ENCODE results near the gene AOX1.

Gene AOX1

GRCh38 chr2:200661477-200661876, 75.7 kb downstream of the AOX1 start:
- Histone ChIP-seq H3K9me3 (no peaks in the 10 kb centered on the region), H3K4me3 (no peak overlapping the region), H3K36me3 (peaks cover 0 to 23% (median 0%) of the 10 kb centered on the region in 3 donors), H3K27me3 (no peaks in the 10 kb centered on the region), H3K27ac (no peak overlapping the region), H3K4me1 (no peaks in the 10 kb centered on the region)
- DNase-seq = no peak
- TF ChIP-seq CTCF (IDR thresholded peaks at IDR 0.05) = no peak
- intact Hi-C loops (cut with DNase I; ENCODE audit: low total_unique reads) = no loop called here

DNA sequence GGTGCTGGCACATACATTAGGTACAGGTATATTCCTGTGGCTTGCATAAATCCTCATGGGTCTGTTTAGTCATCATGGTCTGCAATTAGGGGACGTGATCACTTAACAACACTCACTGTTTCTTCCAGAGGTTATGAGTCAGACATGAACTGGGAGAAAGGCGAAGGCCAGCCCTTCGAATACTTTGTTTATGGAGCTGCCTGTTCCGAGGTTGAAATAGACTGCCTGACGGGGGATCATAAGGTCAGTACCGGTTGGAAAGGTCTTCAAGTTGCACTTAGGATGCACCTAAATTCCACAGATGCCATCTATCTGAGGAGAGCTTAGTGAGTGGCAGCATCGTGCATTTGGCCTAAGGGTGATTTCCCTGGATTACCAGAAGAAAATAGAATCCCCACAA, 76.9 kb downstream of the AOX1 start:
- no peak for TF ChIP-seq CTCF (IDR thresholded peaks at IDR 0.05)
- Histone ChIP-seq H3K4me3 (no peak overlapping the region), H3K27ac (no peak overlapping the region), H3K27me3 (no peaks in the 10 kb centered on the region), H3K4me1 (no peaks in the 10 kb centered on the region), H3K9me3 (no peaks in the 10 kb centered on the region), H3K36me3 (peaks cover 0 to 23% (median 0%) of the 10 kb centered on the region in 3 donors)
- intact Hi-C loops (cut with DNase I; ENCODE audit: low total_unique reads) = no loop called here
- DNase-seq = no peak

DNA sequence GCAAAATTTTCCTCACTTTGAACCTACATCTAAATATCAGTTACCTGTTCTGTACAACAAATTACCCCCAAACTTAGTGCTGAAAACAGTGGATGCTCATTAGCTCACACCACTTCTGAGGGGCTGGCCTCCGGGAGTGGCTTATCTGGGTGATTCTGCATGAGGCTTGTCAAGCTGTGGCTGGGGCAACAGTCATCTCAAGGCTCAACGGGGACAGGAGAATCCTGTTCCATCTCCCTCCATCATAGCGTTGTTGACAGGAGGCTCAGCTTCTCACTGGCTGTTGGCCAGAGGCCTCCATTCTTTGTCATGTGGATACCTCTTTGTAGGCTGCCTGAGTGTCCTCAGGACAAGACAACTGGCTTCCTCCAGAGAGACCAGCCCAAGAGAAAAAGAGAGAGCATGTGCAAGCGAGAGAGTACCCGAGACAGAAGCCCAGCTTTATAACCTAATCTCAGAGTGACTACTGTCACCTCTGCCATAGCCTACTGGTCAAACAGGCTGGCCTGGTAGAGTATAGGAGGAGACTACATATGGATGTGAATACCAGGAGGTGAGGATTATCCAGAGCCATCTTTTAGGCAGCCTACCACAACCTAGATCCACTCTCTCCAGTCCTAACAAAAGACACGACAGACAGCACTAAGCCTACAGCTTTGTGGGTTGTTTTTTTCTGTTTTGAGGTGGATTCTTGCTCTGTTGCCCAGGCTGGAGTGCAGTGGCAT, 79.1 kb downstream of the AOX1 start:
- H3K36me3 ChIP-seq = peaks cover 0 to 37% (median 0%) of the 10 kb centered on the region in 3 donors
- DNase-seq = no peak
- TF ChIP-seq CTCF (IDR thresholded peaks at IDR 0.05) = no peak

DNA sequence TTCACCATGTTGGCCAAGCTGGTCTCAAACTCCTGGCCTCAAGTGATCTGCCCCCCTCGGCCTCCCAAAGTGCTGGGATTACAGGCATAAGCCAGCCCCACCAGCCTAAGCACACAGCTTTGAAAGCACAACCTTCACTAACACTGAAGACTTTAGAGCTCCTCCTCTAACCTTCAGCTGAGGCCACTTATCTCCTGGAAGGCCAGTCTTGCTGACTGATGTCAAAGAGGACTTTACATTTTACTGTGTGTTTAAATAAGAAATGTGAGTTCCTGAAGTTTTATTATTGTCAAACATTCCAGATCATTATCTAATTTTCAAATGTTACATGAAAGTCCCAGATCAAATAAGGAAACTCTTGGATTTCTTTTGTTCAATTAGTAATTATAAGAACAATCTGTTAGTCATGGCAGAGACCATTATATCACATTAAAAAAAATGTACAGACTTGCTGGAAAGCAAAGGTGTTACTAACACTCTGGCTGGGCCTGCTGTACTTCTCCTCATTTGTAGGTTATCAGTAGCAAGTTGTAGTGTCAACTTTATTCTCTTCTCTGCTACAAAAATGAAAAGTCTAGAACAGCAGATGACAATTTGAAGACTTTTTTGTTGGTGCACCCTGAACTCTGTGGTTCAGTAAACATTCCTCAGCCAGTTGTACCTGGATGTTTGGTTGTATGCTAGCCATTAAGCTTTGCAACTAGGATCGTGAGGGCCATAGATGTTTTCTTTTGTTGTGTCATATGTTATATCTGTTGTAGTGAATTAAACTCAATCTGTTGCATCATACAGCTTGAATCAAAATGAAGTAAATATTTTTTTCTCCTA, 80.0 kb downstream of the AOX1 start:
- intact Hi-C loops (cut with DNase I; ENCODE audit: low total_unique reads) = no loop called here
- Histone ChIP-seq H3K27ac (no peak overlapping the region), H3K4me3 (no peak overlapping the region), H3K27me3 (no peaks in the 10 kb centered on the region), H3K36me3 (peaks cover 0 to 44% (median 0%) of the 10 kb centered on the region in 3 donors), H3K9me3 (no peaks in the 10 kb centered on the region), H3K4me1 (no peaks in the 10 kb centered on the region)
- no peak for DNase-seq
- TF ChIP-seq CTCF (IDR thresholded peaks at IDR 0.05) = no peak

More for the DNA sequence above, 79.1 kb downstream of the AOX1 start:
- H3K4me1 ChIP-seq = no peaks in the 10 kb centered on the region
- no peak overlapping the region for H3K27ac ChIP-seq
- no peaks in the 10 kb centered on the region for H3K9me3 ChIP-seq
- intact Hi-C loops (cut with DNase I; ENCODE audit: low total_unique reads) = no loop called here
- no peak overlapping the region for H3K4me3 ChIP-seq
- H3K27me3 ChIP-seq = no peaks in the 10 kb centered on the region

DNA sequence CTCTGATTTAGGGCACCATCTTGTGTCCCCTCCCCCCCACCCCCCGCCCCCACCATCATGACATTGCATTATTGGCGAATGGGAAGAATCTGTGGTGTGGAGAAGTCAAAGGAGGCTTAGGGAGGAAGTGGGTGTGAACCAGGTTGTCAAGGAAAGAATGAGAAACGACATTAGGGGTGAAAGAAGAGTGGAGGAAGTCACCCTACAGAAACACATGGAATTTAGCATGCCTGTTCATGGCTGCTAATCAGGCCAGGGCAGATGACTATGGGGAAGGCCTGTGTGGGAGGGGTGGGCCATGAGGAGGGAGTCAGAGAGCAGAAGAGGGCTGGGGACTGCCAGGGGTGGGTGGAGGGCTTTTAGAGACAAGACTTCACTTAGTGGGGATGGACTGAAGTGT, 81.6 kb downstream of the AOX1 start:
- intact Hi-C loops (cut with DNase I; ENCODE audit: low total_unique reads) = no loop called here
- no peak overlapping the region for H3K4me3 ChIP-seq
- H3K4me1 ChIP-seq = no peaks in the 10 kb centered on the region
- DNase-seq = no peak
- H3K36me3 ChIP-seq = peaks cover 0 to 42% (median 0%) of the 10 kb centered on the region in 3 donors
- no peak overlapping the region for H3K27ac ChIP-seq
- H3K27me3 ChIP-seq = no peaks in the 10 kb centered on the region
- no peak for TF ChIP-seq CTCF (IDR thresholded peaks at IDR 0.05)
- no peaks in the 10 kb centered on the region for H3K9me3 ChIP-seq
